ENCODE measurements around the gene SPTB.
"Not testable (repeated sequence)": the region's sequence is repeated elsewhere in the genome, so short reads cannot be mapped to it uniquely, and the experiment has no call there.

The SPTB gene

DNA sequence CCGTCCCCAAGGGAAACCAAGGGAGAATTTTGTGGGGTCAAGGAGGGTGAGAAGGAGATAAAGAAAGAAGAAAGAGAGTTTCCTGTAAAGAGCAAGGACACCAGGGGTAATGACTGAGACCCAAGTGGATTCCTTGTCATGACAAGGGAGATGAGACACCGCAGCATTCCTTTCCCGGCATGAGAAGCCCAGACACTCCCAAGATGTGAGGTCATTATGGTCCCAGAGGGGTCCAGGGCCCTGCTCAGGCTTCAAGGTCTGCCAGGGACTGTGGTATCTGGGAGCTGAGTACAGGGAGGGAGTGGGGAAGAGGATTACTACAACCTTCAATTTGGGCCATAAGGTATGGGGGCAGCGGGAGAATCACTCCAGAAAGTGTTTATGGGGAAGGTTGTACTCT, 58.1 kb downstream of the SPTB start:
- no peak for DNase-seq (ENCODE audit: low read depth)

DNA sequence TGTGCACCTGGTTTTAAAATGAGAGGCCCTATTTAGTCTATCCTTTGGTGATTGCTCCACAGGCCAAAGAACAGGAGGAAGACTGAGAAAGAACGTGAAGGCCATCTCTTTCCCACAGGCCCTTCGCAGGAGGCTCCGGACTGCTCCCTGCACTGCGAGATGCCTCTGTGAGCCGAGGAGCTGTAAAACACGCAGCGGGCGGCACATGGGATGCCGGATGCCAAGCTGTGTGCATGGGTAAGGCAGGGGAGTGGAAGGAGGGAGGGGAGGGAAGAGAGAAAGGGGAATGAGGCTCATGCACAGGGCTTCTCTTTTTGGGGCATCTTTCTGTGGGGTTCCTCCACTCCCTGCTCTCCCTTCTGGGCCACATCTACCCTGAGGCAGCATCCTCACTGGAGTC, 61.6 kb downstream of the SPTB start:
- DNase-seq (ENCODE audit: low read depth) = no peak

DNA sequence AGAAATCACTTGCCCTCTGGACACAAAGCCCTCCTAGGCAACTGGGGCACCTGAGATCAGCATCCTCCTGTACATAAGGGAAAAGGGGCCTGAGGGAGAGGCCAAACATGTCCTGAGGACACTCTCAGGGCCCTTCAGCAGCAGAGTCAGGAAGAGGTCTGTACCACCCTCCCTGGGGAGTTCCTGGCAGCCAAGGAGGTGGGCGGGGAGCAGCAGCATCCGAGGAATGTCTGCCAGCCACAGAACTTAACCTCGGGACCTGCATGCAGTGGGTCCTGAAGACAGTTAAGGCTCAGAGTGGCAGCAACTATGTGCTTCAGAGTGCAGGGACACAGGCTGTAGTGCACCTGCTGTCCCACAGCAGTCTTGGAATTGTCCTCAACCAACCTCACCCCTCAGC, 62.1 kb downstream of the SPTB start:
- no peak for DNase-seq (ENCODE audit: low read depth)

DNA sequence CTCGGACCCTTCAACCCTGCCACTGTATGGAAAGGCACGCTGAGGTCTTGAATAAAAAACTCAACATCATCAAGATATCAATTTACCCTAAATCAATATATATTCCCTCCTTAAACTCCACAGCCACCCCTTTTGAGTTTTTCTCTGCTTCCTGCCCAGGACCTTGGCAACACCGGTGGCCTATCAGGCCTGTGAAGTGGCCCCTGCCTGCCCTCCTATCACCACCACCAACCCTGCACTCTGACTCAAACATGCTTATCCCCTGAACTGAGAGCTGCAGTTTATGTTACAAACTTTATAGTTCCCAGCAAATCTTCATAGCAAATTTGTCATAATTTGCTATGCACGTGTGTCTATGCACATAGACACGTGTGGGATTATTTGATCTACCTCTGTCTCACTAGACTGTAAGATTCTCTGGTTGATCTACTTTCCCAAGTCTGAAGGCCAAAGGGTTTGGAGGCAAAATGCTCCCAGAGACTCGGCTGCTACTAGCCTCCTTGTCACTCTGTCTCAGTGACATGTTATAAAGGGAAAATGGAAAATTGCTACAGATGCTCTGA, 63.4 kb downstream of the SPTB start:
- DNase-seq (ENCODE audit: low read depth) = no peak

DNA sequence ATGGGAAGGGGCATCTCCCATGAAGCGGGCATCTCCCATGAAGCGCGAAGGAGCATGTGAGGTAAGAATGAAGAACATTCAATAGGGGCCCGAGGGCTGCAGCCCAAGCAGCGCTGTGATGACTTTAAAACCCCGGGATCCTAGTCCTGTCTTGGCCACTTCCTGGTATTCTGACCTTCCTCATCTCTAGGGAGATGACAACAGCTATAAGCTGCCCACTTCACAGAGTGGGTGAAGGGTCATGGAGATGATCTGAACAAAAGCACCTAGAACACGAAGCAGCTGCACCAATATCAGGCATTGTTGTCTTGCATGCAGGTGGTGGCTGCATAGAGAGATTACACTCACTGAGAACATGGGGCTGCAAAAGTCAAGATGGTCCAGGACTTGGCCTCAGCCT, 64.5 kb downstream of the SPTB start:
- no peak for DNase-seq (ENCODE audit: low read depth)

DNA sequence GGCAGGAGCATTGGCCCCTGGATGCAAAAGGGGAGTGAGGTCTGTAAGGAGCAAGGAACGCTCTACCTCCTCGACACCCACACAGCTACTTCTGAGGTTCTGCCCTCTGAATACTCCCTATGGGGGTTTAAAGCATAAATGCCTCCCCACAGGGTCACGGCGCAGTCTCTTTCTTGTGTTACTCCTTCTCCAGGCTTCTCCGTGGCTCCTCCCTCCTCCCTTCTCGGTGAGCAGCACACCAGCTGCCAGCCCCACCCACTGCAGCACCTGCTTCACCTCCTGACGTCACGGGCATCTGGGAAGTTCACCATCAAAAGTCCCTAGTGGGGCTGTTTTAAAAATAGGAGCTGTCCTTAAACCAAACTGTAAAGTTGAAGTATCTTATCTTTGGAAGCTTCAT, 67.3 kb downstream of the SPTB start:
- DNase-seq (ENCODE audit: low read depth) = no peak

DNA sequence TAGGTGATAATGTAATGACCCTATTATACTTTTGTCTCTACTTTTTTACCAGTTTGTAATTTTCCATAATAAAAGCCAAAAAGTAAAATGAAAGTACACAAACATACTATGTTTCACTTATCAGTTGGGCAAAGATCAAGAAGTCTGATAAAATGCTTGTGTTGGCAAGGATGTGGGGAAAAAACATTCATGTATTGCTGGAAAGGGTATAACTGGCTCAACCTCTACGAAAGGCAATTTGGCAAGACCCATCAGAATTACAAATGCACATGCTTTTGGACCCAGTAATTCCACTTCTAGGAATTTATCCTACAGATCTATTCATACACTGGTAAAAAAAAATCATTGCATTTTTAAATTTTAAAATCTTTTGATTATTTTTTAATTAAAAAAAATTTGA, 68.0 kb downstream of the SPTB start:
- no peak for DNase-seq (ENCODE audit: low read depth)

DNA sequence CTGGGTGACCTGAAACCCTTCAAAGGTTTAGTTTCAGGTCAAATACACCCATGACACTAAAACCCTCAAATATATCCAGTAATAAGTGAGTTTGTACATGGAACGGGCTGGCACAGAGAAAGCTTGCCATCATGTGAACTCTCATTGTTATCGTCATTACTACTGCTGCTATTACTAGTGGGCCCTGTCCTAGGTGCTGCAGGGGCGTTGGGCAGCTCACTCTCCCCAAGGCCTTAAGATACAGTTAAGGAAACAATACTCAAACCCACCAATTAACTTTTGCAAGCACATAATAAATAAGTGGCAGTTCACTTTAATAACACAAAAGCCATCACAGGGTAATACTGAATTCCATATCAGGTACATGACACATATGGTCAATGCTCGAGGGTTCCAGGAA, 71.3 kb downstream of the SPTB start:
- no peak for DNase-seq (ENCODE audit: low read depth)

DNA sequence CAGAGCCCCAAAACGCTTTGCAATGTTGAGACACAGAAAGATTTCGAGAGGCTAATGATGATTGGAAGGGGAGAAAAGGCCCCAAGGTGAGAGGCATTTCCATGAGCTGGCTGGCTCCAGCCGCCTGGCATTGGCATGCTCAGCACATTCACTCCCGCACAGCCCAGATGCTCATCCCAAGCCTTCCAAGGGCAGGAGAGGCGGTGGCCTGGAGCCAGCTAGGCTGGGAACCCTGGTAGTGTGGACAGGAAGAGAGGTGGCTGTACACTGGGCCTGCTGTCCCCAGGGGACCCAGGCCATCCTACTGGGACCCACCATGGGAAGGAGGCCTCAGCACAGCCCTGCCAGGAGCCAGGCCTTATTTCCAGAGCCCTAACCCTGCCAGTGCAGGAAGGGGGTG, 72.2 kb downstream of the SPTB start:
- no peak for DNase-seq (ENCODE audit: low read depth)

DNA sequence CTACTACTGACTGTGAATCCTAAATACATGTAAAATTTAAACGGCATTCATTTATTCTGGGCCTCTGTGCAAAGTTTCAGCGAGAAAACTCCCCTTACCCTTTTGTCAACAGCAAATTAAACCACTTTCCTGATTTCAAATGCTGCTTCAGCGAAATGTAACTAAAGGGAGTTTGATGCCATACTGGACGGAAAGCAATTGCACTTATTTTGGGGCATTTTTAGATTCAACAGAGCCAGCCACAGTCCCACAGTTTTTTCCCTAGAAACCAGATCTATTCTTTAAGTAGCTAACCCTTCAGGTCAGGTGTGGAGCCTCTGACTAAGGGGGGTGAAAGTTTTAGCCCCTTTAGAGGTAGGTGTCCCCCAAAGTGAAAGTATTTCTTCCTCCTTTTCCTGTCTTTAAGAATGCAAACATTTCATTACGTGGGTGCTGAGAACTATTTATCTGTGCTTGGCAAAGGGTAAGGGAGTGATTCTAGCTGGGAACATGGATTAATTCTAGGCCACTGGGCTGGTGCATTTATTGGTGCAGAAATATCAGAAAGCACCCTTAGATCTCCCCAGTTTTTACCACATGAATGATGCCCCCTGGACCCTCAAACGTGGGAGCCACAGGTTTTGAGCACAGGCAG, 72.7 kb downstream of the SPTB start:
- no peak for DNase-seq (ENCODE audit: low read depth)

DNA sequence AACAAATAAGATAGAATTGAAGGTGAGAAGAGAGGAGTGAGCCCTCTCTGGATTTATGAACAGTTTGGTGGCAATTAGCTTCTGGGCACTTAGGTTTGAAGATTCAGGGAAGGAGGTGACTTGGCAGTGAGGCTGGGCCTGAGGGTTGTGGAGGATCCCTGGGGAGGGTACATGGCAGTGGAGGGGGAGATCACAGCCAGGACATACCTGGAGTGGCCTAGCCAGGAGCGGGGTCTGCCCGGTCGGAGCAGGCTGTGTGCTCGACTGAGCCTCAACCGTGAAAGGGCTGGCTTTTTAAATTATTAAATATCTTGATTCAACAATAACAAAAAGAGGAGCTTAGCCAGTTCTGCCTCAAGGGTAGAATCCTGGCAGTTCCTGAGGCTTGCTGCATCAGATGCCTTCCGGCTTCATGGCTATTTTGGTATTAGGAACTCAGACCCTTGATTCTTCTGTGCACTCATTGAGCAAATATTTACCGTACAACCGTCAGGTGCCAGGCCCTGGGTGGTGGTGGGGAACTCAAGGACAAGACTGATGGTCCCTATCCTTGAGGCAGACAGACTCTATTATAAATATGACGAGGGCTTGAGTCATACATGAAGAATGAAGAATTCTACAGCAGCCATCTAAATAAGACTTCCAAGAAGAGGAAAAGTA, 73.4 kb downstream of the SPTB start:
- no peak for DNase-seq (ENCODE audit: low read depth)

DNA sequence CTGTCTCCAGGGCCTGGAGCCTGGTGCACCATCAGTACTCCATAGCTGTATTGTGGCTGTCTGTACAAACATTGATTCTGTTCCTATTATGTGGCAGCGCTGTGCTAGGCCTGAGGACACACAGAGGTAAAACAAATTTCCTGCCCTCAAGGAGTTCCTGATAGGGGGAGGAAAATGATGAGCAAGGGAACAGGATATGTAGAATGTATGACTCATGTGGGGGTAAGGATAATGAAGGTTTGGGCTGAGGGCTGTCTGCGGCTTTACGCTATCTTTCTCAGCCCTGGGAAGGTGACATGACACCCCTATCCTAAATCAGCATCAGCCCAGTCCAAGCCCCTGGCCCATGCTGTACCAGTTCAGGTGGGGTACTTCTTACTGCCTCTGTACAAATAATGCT, 74.1 kb downstream of the SPTB start:
- not testable (repeated sequence) for DNase-seq (ENCODE audit: low read depth)

DNA sequence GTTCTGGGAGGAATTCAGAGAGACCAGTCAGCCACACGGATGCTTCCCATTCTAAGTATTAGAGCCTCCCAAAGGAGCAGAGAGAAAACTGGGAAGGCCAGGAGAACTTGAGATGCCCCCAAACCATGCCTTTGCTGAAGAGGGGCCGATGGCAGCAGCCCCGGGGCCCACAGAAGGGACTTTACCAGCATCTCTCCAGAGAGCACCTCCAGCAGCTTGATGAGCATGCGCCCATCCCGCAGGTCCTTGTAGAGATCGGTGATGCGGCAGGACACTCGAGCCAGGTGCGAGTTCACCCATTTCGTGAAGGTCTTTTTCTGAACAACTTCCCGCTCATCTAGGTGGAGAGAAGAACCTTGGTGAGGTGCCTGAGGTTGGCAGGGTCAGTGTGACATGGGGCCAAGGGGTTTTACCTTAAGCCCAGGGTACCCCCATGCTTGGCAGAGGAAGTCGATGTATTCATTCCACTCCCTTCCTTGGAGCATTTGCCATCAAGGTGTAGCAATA, 74.9 kb downstream of the SPTB start:
- no peak for DNase-seq (ENCODE audit: low read depth)

DNA sequence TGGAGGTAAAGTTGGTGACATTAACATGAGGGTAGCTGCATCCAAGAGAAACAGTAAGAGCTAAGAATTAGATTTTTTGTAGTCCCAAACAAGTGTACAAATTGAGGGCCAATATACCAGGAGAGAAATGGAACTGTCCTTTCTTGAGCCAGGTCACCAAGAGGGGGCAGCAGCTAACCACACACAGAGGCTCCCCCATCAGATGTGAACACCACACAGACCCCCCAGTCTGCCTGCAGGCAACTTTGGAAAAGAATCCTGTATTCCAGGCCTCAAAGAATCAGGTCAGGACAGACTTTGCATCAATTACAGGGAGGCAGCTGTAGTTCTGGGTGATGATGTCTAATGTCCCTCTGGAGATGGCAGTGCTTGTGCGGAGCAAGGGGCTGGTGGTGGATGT, 77.9 kb downstream of the SPTB start:
- DNase-seq (ENCODE audit: low read depth) = no peak

DNA sequence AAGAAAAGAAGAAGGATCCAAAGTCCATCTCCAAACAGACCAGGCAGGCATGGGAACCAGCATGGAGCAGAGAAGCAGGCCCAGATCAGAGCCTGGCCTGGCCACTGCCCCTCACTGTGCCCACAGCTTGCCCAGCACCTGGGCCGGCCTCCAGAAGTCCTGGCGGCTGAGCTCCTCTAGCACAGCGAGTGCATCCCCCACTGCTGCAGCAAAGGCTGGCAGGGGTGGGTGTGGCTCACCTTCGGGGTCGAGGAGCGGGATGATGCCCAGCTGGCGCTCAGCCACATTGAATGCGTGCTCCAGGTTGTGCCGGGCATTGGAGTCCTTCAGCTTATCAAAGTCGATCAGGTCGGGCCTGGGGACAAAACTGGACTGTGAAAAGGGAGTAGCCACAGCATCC, 78.7 kb downstream of the SPTB start:
- no peak for DNase-seq (ENCODE audit: low read depth)

DNA sequence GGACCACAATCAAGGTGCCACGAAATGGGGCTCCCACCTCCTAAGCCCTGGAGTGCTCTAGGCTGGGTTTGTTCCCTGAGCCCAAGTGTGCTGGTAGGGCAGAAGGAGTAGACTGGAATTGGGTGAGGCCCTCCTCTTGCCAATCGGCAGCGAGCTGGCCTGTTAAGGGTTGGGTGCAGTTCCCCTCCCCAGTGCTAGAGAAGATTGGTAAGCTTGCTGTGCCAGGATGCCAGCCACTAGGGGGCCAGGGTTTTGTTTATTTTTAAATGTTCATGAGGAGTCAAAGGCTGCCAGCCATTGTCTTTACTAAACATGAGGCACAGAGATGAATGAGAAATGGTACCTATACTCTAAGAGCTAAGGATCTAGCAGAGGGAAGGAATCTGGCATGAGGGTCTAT, 79.7 kb downstream of the SPTB start:
- no peak for DNase-seq (ENCODE audit: low read depth)

DNA sequence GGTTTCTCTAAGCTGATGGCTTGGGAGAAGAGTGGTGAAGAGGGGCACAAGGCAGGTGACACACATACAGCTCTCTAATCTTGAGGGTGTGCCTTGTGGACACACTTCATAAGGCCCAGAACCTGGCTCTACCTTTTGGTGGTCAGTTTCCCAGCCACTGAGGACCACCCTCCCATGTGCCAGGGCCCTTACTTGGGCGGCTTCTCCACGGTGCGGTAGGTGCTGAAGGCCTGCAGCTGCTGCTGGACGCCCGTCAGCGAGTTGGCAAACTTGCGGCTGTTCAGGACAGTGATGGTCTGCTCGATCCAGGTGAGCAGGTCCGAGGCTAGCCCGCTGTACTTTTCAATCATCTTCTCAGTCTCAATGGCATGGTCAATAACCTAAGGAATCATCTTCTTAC, 80.2 kb downstream of the SPTB start:
- no peak for DNase-seq (ENCODE audit: low read depth)

DNA sequence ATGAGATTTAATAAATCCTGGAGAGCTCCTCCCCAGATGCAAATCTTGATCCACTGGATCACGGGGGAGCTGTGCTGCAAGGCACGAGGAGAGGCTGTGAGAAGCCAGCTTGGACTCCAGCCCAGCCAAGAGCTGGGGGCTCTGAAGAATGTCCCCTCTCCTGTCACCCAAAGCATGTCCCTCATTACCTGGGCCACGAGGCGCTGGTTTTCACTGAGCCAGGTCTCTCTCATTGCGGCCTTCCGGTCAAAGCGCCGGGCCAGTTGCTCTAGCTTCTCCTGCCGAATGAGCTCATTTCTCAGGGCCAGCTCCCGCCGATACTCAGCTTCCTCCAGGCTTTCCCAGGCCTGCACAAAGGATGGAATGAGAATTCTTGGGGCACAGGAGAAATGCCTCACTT, 83.3 kb downstream of the SPTB start:
- no peak for DNase-seq (ENCODE audit: low read depth)

DNA sequence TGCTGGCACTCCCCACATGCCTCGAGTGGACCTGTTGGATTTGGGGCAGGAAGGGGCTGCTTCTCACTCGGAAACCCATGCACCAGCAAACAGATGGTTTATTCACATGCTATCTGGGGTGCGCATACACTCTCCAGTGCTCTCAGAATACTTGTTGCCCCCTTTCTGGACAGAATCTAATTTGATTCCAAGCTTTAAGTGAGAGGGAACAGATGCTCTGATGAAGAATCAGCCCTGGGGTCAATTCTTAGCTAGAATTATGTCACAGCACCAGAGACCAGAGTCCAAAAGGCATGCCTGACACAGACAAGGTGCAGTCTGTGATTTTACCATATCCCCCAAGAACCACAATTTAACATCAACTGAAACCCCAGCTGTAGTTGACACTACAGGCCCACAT, 83.8 kb downstream of the SPTB start:
- DNase-seq (ENCODE audit: low read depth) = no peak

DNA sequence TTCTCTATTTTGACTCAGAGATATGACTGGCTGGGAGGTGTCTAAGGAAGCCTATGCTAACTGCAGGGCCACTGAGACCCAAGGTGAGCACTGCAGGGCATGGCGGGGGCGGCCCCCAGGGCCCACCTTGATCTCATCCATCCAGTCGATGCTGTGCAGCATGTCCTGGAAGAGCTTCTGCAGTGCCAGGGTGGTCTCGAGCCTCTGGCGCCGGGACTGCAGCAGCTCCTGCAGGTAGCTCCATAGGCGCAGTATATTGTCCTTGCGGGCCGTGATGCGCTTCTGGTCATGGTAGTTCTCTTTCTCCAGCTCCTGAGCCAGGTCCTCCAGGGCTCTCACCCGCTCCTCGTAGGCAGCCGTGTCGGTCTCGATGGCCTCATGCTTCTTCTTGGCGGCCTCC, 84.5 kb downstream of the SPTB start:
- DNase-seq (ENCODE audit: low read depth) = no peak

DNA sequence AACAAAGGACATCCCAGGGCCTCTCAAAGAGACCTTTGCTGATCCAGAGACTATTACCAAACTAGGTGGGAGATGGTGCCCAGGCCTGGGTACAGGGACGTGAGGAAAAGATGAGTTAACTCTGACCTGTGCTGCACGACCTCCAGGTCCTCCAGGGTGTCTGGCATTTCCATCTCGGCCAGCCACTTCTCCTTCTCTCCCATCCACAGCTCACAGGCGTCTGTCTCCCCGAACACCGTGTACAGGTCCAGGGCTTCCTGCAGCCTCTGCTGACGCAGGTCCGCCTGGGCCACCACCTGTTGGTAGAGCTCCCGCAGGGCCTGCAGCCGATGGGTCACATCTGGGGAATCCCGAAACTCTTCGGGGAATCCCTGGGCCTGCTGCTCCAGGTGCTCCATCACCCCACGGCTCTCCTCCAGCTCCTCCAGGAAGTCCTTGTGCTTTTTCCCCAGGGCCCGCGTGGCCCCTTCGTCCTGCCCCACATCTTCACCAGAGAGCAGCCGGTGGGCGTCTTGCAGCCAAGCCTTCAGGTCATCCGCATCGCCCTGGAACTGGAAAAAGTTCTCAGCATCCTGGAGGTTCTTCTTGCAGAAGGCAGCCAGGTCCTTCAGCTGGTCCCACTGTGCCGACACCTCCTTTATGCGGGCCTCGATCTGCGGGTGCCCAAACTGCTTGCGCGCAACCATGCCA, 86.7 kb downstream of the SPTB start:
- DNase-seq (ENCODE audit: low read depth) = no peak

DNA sequence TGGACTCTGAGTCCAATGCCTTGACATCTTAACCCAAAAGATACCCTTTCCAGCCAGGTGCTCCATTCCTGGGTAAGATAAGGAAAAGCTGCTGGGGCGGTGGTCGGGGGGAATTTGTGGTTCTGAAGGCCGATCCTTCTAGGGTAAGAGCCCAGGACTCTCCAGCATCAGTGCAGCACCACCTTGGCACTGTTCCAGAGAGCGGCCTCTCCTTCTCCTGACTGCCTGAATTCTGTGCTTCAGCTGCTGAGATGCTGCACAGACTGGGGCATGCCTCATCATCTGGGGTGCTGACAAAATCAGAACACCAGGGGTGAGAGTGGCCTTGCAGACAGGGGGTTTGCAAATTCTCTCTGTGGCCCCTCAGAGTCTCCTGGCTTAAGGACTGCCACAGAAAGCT, 87.5 kb downstream of the SPTB start:
- no peak for DNase-seq (ENCODE audit: low read depth)

DNA sequence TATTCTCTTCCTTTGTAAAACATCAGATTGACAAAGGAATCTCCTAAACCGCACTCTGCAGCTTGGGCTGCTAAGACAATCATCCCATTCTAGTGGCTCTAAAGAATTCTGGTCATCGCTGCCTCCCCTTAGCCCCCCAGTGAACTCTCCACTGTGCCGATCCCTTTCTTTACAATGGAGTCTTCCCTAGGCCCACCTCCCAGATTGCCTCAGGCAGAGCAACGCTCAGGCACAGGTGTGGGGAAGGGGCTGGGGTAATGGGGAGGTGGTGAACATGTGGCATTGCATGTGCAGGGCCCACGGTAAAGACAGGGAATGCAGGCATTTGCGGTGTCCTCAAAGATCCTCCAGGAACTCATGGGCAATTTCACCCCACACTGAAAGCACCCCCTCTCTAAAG, 89.2 kb downstream of the SPTB start:
- no peak for DNase-seq (ENCODE audit: low read depth)

Measured in activated gamma-delta T cell treated with anti-CD3 and anti-CD28 coated beads, Interleukin-2, amount 50 U/mL, for 16 hours (primary cell).